GM15510 (cell line): ENCODE data around the gene CHST2.
A peak's percentile ranks its signal among the peaks of the same experiment; 100 is the strongest.

Experiments
- POLR2A ChIP-seq: IDR thresholded peaks from 3 replicates; pipeline ENCODE4 v1.6.1; 2011; ENCODE audit warnings: borderline replicate concordance; ENCODE audit not compliant: insufficient read length; ENCODE audit errors: extremely low read depth

The CHST2 gene, protein sequence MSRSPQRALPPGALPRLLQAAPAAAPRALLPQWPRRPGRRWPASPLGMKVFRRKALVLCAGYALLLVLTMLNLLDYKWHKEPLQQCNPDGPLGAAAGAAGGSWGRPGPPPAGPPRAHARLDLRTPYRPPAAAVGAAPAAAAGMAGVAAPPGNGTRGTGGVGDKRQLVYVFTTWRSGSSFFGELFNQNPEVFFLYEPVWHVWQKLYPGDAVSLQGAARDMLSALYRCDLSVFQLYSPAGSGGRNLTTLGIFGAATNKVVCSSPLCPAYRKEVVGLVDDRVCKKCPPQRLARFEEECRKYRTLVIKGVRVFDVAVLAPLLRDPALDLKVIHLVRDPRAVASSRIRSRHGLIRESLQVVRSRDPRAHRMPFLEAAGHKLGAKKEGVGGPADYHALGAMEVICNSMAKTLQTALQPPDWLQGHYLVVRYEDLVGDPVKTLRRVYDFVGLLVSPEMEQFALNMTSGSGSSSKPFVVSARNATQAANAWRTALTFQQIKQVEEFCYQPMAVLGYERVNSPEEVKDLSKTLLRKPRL

DNA sequence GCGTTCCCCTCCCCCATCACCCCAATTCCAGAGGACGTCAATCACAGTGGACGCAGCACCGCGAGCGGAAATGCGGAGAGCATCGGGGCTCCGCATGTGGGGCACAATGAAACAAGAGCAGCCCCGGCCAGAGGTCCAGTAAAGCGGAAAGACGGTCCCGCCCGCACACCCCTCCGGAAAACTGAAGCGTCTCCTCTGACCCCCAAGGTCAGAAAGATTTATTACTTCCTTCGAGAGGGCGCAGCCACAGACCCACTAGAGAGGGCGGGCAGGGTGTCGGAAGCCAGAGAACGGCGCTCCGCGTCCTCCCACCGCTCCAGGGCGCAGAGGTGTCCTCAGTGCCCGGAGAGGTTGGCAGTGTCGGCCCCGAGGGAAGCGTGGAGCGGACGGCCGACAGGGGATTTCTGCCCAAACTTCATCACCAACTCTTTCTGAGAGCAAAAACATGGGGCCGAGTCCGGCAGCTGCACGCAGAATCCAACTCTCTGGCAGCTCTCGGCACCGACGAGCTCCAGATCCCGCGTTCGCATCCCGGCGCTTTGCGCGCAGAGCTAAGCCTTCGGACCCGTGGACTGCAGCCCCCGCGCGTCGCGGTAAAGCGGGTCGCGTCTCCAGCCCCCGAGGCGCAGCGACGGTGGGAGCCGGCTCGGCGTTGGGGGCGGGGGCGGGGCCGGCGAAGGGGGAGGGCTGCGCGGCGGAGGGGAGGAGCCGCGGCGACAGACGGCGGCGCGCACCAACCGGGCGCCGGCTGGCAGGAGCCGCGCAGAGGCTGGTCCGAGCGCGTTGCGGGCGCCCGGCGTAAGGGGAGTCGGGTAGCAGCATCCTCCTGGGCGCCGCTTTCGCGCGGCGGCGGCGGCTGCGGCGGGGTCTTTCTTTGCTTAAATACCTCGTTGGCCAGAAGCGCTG, at the start of gene CHST2:
Gene CHST2, plus strand, starts transcription at position 763 of the 906 bp plus-strand sequence. CDS start 1,046 bp downstream, outside the sequence.
- TF ChIP-seq POLR2A: peak; percentile 80

DNA sequence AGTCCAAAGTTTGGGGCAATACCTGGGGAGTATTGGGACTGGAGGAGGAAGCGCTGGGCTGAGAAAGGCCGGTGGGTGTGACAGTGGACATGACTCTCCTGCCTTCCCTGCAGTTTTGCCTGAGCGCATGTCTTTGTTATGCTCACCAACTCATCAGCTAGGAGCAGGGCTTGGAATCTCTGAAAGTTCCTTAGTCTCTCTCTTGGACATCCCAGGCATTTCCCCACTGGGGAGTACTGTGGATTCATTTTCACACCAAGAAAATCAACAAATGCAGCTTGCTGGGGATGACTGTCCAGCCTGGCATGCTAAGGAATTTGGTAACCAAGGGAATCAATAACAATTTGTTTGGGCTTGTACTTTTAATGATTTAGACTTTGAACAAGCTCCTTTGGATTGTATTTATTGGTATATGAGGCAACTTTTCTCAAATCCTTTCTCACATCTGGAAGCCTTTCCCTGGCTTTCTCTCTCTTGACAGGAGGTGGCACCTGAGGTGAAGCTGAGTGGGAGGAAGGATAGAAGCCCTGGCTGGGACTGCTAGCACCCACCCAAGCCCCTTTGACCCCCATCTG, 48.5 kb upstream of the CHST2 start:
- TF ChIP-seq POLR2A: no peak

DNA sequence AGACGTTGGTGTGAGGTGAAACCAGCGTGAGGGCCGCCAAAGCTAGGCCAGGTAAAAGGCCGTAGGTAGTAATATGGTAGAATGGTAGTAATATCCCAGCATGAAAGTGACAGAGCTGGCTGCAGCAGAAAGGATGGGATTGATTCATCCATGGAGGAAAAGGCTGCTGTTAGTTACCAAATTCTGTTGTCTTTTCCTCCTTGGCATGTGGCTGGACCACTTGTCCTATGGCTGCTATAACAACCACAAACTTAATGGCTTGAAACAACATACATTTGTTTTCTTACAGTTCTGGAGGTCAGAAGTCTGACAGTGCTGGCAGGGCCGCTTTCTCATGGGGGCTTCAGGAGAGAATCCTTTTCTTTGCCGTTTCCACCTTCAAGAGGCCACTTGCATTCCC, 47.8 kb upstream of the CHST2 start:
- no peak for TF ChIP-seq POLR2A

DNA sequence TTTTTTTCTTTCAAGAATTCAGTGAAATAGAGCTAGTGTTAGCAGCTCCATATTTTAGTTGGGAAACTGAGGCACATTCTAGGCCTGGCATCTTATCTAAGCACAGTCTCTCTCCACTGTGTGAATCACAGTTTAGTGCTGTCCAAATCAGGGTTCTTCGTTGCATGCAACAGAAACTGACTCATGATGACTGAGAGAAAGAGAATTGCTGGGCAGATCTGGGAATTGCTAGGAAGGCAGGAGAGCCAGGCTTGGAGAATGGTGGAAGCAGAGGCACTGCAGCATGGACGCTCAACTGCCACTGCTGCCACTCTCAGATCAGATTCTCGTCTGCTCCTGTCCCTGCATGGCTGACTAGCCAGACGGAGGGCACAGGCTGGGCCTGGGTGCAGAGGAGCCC, 40.7 kb upstream of the CHST2 start:
- no peak for TF ChIP-seq POLR2A

DNA sequence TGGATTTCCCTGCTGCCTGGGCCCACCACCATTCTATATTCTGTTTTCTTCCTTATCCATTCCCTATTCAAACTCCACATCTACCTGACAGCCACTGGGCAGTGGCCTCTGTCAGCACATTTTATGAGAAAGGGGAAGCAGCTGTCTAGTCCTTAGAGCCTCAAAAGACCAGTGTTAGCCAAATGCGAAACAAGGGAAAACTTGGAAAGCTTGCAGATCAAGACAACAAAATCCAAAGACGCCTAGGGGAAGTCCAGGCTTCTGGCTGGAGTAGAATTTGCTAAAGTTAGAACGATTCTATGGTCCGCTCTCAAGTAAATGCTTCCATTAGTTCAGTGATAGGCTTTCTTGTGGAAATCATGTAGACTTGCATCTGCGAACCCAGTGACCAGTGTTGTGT, 39.4 kb upstream of the CHST2 start:
- TF ChIP-seq POLR2A: no peak

DNA sequence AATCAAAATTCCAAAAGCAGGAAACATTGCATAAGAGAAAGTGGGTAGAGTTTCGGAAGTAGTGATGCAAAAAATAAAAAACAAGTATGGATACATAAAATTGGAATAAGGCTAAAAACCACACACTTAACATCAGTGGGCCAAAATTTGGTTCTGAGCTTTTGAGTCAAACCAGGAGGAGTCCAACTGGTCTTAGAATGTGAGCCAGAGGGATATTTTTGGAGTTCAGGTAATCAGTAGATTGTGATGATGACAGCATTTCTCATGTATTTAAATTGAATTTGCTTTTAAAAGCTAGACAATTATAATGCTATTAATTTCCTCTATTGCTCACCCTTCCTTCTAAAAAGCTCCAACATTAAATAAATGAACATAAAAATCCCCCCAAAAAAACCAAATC, 38.2 kb upstream of the CHST2 start:
- no peak for TF ChIP-seq POLR2A

DNA sequence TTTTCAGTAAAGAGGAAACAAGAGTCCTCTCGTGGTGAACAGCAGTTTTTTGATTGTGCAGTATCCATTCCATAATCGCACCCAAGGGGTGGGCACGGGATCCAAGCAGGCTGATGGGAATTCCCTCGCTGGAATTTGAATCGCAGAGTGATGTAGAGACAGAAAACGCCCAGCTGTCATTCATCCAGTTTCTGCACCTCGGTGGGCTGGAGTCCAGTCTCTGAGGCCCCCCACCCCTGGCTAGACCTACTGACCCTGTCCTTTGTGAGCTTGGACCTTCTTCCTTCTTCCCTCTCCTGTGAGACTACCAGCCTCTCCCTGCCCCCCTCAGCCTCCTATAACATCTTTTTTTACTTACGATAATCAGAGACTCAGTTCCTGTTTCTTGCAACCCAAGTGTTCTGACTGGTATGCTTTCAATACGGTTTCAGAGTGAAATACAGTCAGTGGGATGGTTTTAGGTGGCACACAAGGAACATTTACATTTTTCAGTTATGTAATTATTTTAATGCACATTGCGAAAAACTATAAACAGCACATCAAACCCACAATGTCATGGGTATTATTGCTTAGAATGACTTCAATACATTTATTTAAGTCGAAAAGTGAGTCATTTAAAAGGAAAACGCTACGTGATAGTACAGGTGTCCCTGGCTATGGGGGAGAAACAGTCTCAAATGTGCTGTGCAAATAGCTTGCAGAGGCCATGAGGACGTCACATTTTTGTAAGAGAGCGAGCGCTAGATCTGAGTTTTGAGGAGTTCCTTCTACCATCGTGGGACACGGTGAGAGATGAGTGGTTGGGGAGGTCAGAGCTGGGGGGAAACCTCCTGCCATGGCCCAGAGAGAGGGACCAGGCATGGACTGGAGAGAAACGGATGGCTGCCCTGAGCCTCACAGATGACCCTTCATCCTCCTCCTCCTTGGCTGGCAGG, 37.5 kb upstream of the CHST2 start:
- peak; percentile 12 for TF ChIP-seq POLR2A

DNA sequence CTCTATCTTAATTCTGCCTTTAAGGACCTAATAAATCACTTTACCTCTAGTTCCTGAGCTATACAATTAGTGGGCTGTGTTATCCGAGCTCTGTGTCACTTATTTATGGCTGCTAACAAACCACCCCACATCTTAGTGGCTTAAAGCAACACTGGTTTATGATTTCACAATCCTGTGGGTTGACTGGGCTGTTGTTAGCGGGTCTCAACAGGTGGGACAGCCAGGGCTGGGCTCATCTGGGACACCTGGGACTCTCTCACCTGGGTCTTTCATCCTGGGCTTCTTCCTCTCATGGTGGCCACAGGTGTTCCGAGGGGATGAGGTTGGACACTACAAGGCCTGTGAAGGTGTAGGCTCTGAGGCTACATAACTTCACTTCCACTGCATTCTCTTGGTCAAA, 35.8 kb upstream of the CHST2 start:
- no peak for TF ChIP-seq POLR2A

DNA sequence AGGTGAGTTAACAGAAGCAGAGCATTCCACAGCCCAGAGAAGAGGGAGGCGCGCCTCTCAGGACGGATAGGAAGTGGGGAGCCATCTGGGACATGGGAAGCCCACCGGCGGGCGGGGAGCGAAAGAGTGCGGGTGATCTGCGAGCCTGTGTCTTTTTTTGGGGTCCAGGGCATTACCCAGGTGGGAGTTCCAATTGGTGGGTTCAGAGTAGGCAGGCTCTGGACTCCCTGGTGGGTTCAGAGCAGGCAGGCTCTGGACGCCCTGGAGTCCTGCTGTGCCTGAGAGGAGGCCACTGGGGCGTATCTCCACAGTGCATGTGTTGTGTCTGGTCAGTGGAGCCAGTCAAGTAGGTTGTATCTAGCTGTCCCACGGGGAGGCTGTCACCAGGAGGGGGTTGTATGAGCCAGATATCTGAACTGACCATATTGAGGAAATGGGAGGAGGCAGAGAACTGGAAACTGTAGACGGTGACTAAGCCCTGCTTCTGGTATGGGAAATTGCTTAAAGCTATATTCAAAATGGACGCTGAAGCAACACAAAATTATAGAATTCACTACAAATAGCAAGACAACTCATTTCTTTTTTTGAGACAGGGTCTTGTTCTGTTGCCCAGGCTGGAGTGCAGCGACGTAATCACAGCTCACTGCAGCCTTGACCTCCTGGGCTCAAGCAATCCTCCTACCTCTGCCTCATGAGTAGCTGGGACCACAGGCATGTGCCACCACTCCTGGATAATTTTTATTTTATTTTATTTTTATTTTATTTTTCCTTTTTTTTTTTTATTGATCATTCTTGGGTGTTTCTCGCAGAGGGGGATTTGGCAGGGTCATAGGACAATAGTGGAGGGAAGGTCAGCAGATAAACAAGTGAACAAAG, 34.5 kb upstream of the CHST2 start:
- TF ChIP-seq POLR2A: peak; percentile 19

DNA sequence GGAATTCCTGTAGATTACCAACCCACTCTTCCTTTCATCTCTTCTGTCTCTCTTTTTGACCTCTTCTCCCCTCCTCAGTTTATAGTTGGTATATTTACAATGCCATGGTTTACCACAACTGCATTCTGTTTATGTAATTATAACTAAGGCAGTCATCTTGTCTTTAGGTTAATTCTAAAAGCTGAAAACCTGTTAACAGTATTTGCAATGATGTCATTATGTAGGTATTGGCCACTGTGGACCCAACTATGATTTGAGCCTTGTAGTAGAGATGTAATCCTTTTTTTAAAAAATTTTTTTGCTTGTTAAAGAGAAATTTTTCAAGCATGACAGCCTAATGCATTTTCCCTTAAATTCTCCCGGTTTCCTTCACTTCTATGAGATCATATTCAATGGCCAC, 30.7 kb upstream of the CHST2 start:
- no peak for TF ChIP-seq POLR2A

DNA sequence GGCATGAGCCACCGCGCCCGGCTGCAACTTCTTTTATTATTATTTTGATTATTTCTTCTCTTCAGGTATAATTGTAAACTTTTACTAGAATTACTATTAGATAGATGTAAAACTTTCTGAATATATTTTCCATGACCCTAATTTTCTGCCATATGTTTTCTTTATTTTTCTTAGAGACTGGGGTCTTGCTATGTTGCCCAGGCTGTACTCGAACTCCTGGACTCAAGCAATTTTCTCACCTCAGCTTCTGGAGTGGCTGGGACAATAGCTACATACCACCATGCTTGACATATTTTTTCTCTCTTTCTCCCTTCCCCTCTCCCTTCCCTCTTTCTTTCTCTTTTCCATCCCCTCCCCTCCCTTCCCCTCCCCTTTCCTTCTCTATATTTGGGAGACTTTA, 29.6 kb upstream of the CHST2 start:
- TF ChIP-seq POLR2A: no peak

DNA sequence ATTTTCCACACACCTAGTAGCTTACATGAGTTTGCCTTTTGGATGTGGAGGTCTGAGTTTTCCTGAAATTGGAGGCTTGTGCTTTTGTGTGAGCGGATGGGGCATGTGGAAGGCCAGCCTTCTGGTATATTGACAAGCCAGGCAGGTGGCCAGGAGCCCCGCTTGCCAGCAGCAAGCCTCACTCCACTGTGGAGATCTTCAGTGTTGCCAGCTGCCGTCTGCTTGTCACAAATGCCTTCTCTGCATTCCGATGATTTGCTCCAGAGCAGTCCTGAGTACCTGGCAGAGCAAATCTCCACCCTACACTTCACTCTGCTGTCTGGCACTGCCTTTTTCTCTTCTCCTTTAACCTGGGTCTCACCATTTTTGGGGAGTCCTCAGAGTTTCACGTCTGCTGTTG, 29.1 kb upstream of the CHST2 start:
- TF ChIP-seq POLR2A: no peak
